Spleen (tissue), 7 donors: ENCODE results near the gene RPTOR.

Experiments
- CTCF ChIP-seq, 11 experiments: fragments of 200-600 bp in 7 of 11; fragments of 450-650 bp in 4 of 11; sonication (generic) in 4 of 11; IDR thresholded peaks in 8 of 11; conservative IDR thresholded peaks in 3 of 11; 1 replicate in 7 of 11; 2 replicates in 4 of 11; pipeline versions ENCODE4 v1.4.0 to v1.8.0; 2016 to 2021; ENCODE audit warnings: antibody characterized with exemption in 11 of 11, inconsistent platforms in 4 of 11, mild to moderate bottlenecking in 1 of 11
- POLR2A ChIP-seq, 3 donors: fragments of 450-650 bp; IDR thresholded peaks; one replicate each; pipeline ENCODE4 v1.5.1; 2017; ENCODE audit warnings: antibody characterized with exemption in 3 of 3, mild to moderate bottlenecking in 1 of 3
- donor health status: DM: no; HTN: no; CAD: no; lungs with moderate emphysema.
- donor health status: DM: no; HTN: no; CAD: no.
- donor health status: DM: no; HTN: no; CAD: no.

- TF ChIP-seq CTCF (IDR thresholded peaks at IDR 0.05 in 8 of 11, conservative IDR thresholded peaks at IDR 0.05 in 3 of 11) (no peak), POLR2A (IDR thresholded peaks at IDR 0.05) (no peak)
Observed at GRCh38 chr17:80710714-80711302, 166.2 kb downstream of the RPTOR start.
